Stimulated activated CD4-positive, alpha-beta T cell treated with anti-CD3 and anti-CD28 coated beads, TNF-alpha, amount 100 ng/mL, for 48 hours (primary cell): ENCODE results near the gene GPC6.

Experiments
- DNase-seq, 3 donors: peaks; one replicate each; pipeline ENCODE4 v3.0.0-alpha.2; 2020; ENCODE audit warnings: low read depth in 3 of 3

The GPC6 gene

DNA sequence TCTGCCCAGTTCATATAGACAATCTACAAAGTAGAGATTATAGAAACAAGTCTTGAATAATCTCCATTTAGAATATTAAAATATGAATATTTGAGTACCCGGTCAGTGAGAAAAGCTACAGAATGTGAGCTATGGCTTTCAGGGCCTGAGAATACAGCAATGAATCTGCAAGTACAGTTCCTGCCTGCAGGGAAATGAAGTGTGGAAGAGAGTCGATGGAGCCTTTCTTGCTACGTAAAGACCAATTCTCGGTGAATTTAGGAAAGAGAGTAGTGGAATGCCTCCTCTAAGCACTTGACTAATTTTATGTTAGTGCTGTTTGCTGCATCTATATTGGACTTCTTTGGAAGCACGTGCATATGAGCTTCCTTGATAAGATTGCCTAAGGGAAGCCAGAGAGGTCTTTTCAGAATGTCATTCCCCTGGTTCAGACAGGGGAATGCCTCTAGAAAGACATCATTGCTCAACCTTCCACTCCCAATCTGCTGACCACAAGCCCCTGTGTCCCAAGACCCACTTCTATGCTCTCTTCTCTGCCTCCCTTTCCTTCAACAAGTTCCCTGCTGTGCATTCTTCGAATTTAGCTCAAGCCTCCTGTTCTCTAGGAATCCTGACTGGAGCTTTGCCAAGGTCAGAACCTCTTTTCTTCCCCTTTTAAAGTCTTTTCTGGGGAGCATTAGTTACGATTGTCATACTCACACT, 41.9 kb downstream of the GPC6 start:
- no peak for DNase-seq

DNA sequence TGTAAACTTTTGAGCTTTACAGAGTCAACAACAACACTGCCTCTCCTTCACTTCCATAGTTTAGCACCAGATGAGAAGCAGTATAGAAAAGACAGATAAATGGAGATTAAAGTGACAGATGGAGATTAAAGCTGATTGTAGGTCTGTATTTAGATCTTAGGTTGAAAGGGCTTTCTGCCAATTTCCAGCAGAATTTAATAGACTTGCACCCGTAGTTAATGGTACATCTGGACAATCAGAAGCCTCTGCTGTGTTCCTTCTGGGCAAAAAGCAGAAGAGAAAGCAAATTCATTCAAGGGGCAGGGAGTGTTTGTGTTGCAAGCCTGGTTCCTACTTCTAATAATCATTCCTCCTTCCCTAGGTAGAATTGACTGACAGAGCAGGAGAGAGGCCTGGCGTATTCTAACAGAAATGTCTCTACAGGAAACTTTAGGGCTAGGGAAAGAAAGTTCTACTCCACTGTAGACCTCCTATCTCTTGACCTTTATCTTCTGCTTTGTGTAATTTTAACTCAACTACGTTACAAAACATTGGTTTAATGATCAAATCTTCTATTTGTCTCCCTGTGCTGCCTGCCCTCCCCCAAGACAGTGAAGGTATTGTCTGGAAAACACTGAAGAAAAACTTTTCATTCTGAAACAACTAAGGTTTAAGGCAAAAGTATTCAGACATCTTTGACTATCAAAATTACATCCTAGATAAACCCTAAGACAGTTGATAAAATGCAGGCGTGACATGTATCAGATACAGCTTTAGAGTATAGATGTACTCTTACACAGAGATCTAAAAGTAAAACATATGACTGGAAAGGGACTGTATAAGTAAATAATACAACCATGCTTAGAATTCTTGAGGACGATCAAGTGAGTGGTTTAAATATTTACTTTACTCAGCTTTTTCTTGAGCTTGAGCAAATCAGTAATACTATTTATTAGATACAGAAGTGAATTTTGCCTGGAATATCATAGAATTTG, 44.4 kb downstream of the GPC6 start:
- DNase-seq: no peak

DNA sequence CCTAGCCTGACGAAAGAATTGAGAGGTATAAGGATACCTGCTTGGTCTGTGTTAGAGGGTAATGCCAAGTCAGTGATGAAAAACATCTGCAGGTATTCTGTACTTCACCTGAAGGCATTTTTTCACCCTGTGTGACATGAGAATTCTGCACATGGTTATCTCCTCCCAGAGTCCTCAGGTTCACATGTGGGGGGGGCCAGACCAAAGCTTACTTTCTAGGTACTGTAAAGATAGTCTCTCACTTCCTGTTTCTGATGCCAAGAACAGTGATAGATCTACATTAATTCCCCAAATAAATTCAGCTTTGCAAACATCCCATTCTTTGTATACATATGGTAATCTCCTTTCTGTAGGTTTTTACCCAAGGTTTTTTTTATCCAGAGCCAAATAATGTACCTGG, 53.4 kb downstream of the GPC6 start:
- no peak for DNase-seq

DNA sequence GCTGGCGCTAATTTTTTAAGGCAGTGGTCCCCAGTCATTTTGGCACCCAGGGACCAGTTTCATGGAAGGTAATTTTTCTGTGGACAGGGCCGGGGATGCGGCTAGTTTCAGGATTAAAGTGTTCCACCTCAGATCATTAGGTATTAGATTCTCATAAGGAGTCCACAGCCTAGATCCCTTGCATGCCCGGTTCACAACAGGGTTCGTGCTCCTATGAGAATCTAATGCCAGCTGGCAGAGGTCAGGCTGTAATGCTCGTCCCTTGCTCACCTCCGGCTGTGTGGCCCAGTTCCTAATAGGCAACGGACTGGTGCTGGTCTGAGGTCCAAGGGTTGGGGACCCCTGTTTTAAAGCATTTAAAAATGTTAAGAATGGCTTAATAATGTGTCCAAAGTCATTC, 54.1 kb downstream of the GPC6 start:
- DNase-seq: no peak

DNA sequence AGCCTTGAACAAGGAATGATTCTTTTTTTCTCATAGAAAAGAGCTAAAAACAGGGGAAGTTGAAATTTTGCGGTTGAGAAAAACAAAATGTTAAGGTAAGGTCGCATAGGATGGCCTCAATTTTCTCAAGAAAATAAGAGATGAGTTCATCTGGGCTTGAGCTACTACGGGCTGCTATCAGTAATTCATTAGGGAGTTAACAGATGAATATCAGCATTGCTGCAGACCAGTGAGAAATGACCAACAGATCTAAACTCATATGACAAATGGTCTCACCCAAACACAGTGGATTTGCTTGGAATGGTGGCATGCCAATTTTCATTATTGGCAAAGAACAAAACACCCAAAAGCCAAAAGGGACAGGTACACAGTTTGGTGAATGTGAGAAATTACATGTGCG, 56.6 kb downstream of the GPC6 start:
- no peak for DNase-seq

DNA sequence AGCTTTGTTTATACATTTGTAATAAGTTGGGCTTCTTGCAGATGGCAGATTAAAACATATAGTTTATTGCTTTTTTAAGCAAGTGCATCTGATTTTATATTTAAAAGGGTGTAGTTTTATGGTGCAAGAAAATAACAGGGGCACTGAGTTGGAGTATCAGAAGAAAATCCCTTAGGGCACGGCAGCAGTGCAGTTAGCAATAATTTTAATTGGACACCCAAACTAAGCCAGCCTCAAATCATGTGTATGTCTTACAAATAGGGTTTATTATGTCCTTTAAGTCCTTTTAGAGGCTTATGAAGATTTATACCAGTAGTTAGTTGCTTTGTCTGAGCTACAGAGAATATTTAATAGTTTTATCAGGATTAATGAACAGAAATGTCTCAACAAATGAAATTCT, 57.5 kb downstream of the GPC6 start:
- DNase-seq: no peak

DNA sequence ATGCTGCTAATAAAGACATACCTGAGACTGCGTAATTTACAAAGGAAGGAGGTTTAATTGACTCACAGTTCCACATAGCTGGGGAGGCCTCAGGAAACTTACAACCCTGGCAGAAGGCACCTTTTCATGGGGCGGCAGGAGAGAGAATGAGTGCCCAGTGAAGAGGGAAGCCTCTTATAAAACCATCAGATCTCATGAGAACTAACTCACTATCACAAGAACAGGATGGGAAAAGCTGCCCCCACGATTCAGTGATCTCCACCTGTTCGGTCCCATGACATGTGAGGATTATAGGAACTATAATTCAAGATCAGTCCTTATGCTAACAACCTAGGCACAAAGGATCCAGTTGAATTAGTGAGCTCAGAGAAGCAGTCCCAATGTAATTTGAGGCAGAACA, 59.4 kb downstream of the GPC6 start:
- no peak for DNase-seq

DNA sequence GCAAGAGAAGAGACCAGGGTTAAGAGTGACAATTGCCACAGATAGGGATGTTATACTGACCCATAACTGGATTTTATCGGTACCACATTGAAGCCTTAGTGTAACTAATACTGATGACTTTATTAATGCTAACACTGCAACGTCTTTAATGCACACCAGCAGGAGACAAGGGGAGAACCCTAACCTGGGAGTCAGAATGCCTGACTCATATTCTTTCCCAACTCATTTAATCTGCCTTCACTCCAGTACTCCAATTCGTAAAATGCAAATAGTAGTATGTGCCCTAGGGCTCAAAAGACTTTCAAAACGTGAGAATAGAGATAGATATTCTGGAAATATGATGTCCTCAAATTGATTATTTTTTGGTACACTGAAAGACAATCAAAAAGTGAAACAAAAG, 62.4 kb downstream of the GPC6 start:
- DNase-seq: no peak

DNA sequence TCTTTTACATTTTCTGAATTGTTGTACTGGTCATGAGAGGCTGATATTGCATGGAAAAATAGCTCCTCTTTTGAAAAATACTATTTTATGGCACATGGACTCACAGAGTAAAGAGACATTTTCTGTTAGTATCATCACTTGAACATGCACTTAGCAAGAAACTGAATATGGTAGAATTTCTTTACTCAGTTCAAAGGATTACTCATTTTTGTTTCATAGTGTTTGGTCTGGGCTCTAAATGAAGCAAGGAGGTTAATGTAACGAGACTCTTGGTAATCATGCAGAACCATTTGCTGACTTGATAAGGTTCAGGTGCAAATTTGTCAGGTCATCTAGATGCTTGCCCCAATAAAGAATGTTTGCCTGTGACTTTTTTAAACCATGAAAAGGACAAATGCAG, 63.2 kb downstream of the GPC6 start:
- DNase-seq: no peak

DNA sequence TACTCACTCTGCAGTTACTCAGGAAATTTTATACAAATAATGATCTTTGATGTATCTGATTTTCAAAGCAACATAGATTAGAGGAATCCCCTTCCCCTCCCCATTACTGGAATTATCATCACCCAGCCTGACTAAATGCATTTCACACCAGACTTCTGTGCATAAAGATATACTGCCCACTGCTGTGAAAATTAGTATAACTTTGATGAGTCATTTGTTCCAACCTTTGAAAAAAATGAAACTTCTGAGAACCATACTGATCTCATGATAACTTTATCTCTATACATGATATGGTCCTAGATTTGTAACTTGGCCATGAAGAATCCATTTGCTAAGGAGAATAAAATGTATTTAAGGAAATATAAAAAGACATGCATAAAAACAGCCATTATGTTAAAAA, 63.9 kb downstream of the GPC6 start:
- DNase-seq: no peak

DNA sequence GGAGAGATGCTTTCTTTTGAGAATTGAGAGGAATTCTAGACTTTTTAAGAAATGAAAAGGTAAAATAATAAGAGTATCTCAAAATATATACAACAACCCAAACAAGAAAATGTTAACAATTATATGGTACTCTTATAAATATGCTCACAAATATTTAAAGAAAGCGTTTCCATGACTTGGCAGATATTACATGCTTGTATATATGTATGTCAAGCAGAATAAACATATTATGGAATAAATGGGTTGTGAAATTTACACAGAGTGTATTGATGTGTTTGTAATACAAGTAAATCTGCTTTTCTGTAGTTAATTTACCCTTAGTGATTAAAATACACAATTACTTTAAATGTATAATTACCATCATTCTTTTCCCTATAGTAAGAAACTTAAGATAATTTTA, 65.8 kb downstream of the GPC6 start:
- DNase-seq: no peak

DNA sequence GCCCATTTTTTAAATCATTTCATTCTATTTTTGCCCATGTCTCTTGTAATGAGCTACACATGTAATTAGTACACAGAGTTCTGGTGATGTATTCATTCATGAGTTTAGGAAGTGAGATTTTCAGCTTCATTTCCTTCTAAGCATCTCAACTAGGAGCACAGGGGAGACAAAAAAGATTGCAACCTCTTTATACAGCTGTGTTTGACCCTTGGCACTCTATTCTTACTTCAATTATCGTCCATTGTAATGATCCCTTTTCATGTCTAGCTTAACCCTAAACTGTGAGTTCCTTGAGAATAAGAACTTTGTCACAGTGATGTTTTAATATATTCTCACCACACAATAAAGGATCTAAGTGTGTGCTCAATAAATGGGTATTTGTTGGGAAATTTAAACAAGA, 67.1 kb downstream of the GPC6 start:
- DNase-seq: no peak

DNA sequence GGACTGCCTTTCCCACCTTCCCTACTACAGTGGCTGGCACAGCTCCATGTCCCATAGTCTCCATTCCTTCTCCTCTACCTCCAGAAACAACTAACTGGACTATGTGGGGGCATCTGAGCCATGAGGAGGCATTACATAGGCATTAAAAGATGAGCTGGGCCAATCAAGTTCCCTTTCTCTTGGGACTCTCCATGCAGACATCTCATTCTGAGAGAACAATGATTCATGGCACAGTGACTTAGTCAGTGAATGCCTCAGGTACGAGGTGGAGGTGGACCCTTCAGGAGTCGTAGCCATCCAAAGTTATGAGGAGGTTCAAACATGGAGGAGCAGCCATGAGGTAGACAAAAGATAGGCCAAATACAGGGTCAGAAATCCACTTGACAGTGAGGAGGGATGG, 70.0 kb downstream of the GPC6 start:
- no peak for DNase-seq

DNA sequence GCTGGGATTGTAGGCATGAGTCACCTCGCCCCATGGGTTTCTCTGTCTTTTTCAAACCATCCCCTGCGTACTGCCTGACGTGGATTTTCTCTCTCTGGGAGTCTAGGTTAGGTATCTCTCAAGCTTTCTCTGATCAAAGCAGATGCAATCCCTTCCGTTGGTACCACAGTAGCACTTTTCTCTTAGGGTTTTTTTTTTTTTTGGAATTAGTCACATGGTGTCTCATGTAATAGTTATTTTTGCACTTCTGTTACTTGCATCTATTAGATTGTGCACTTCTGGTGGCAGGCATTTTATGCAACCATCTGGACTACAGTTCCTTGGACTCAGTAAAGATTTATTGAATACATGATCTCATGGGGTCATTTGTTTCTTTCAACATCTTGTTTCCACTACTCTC, 72.1 kb downstream of the GPC6 start:
- DNase-seq: no peak

DNA sequence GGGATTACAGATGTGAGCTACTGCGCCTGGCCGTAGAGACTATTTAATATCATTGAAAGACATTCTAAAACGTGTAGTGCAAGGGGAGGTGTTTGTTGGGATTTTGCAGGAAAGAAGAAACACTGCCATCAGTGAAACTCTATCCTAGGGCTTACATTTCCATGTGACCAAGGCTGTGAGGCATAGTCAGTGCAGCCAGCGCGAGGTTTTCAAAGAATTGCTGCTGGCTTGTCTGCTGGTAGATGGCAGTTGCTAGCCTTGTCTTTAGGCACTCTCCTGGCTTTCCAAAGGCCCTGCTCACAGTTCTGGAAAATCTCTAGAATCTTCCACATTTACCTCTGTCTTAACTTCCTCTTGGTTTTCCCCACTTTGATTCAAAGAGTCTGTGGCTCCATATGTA, 77.5 kb downstream of the GPC6 start:
- no peak for DNase-seq

DNA sequence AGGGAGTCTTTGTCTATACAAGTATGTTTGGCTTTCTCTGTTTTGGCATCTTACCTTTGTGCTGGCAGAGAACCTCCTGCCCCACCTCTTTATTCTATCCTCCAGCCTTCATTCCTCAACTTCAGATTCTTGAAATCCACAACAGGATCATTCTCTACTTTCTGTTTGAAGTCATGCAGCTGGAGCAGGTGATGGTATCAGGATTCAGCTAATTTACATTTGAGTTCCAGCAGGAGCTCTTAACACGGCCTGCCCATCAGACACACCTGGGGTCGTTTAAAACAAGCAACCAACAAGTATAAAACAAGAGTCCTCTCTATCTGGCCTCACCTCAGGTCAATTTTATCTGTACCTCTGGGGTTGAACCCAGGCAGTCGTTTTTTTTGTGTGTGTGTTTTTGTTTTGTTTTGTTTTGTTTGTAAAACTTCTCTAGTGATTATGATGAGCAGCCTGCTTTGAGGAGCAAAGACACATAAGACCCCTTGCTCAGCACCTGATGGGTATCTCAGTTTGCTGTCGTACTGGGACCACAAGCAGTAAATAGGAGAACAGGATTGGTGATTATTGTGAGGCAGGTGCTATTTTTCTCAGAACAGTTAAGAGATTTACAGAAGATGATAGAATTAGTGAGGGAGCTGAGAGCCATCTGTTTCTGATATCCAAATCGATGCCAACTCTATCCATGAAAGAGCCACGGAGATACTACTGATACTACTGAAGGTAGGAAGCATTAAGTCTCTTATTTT, 78.4 kb downstream of the GPC6 start:
- no peak for DNase-seq

DNA sequence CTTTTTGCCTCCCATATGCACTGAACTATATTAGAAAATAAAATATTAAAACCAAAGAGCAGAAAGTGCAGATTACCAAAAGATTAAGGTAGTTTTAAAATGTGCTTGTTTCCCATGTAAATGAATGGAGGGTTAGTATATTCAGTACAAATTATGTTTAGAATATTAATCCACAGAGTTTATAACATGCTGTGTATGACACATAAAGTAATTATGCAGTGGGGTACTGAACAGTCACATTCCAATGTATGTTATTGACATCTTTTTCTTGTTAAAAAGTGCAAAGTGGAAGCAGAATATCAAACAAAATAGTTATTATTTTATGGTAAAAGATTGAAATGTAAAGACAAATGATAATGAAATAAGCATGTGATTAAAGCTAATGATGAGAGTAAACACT, 79.3 kb downstream of the GPC6 start:
- no peak for DNase-seq

DNA sequence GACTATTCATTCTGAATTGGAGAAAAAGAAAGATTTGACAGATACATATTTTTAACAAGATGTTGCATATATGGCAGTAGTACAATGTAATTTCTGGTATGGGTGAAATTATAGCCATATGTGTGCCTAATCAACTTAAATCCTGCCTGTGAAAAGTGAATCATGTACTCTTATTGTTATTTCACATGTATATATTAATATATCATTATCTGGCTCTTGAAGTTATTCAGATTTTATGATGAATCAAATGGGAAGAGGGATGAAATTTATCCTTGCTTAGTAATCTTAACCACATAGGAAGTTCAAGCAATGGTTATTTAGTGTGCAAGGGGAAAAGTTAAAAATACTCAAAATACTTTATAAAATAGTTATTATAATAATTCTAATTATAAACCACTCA, 80.5 kb downstream of the GPC6 start:
- no peak for DNase-seq

DNA sequence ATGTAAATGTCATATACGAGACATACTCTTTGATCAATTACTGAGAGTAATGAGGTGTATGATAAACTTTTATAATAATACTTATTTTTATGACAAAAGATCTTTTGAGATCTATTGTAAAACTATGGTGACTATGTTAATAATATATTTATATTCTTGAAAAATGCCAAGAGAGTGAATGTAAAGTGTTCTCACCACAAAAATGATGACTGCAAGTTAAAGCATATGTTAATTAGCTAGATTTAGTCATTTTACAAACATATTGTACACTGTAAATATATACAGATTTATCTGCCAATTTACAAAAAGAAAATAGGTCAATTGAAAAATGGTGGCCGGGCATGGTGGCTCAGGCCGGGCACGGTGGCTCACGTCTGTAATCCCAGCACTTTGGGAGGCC, 81.0 kb downstream of the GPC6 start:
- no peak for DNase-seq

DNA sequence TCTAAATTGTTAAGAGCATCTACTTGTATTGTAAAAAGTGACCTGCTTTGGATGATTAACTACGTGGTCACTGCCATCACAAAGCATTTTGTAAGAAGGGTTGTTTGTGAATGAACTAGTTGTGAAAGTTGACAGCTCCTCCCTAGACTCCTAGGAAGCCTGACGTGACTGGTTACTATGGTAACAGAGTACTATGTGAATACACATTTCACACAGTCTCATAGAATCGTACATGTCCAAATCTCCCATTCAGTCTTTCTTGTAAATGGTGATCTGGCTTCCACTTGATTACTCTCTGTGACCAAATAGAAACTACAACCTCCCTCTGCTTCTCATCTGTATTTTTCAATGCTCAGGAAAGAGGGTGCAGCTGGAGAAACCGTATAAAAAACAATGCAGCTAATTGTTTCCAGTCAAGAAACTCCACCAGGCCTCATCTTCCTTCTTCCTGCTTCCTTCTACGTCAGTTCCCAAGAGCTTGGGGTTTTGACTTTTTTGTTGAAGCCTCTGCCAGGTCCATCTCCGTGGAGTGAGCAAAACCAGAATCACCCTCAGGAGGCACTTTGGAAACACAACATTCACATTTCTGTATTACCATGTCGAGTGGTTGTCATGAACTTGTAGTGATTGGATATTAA, 83.4 kb downstream of the GPC6 start:
- DNase-seq: no peak

DNA sequence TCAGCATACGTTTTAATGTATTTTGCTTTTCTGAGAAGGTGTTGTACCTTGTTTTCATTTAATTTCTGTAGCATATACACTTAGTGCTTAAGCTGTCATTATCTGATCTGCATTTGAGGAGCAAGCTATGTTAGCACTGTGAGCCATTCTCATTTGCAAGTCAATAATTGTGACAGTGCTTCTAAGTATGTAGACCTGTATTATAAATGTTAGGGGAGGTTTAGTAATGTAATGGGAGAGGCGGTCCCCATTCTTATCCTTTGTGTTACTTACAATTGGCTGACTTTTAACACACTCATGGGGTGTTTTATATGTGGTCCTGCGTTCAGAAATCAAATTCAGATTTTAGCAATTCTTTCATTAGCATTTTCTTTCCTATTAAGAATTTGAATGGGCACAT, 90.2 kb downstream of the GPC6 start:
- no peak for DNase-seq
